A549 (cell line): ENCODE results near the gene RCAN3. TPM values are rescaled to one million over a fixed set of nuclear protein-coding genes. Genes with fewer than 3 reads are reported as not detected.

Experiments used
- ATAC-seq, 2 experiments: fragments of 200-7000 bp in 1 of 2; fragments of >200 bp in 1 of 2; cut with Nextera tagmentation in 1 of 2; cut with Tn5 transposase in 1 of 2; 3 replicates each; pipeline versions ENCODE4 v1.8.0 to v1.9.1; 2018 to 2020; ENCODE audit warnings: mild to moderate bottlenecking in 1 of 2, moderate library complexity in 1 of 2
- CTCF ChIA-PET: fragments of 300-600 bp; sonication (Branson Sonifier 250); formaldehyde crosslinking; extraction: SDS; loops from one replicate; lab custom pipeline; 2021; ENCODE audit warnings: antibody characterized with exemption, inconsistent platforms; lab: Yijun Ruan, JAX
- POLR2A ChIA-PET: fragments of 350-600 bp; formaldehyde crosslinking; extraction: SDS; loops from one replicate; lab custom pipeline; 2021; ENCODE audit warnings: antibody characterized with exemption, inconsistent platforms; lab: Yijun Ruan, JAX
- DNase-seq, 2 experiments: peaks; one replicate each; pipeline versions ENCODE4 v3.0.0 to v3.0.0-alpha.2; 2011 to 2016; ENCODE audit warnings: low read depth in 1 of 2, low spot score in 1 of 2
- FAIRE-seq: peaks from 2 replicates; lab custom pipeline; 2011; peaks lifted over from hg19 to GRCh38; lab: Jason Lieb, UNC
- H3K27ac ChIP-seq, 2 experiments: fragments of >200 bp; sonication (Bioruptor Twin); formaldehyde crosslinking; 3 replicates each; pipeline ENCODE4 v1.5.1; 2016 to 2017
- H3K4me1 ChIP-seq: fragments of >200 bp; sonication (Bioruptor Twin); formaldehyde crosslinking; 3 replicates; pipeline ENCODE4 v1.6.1; 2016
- H3K4me2 ChIP-seq: fragments of >200 bp; sonication (Bioruptor Twin); formaldehyde crosslinking; 3 replicates; pipeline ENCODE4 v1.6.1; 2016
- H3K4me3 ChIP-seq: fragments of >200 bp; sonication (Bioruptor Twin); formaldehyde crosslinking; 3 replicates; pipeline ENCODE4 v1.5.1; 2016
- H3K9me3 ChIP-seq: fragments of >200 bp; sonication (Bioruptor Twin); formaldehyde crosslinking; 3 replicates; pipeline ENCODE4 v1.6.1; 2016
- CBX2 ChIP-seq: fragments of 200-600 bp; sonication (generic); IDR thresholded peaks from 2 replicates; pipeline ENCODE4 v1.6.1; 2016; ENCODE audit warnings: low read depth, mild to moderate bottlenecking, borderline replicate concordance
- CBX8 ChIP-seq: fragments of 200-600 bp; sonication (generic); IDR thresholded peaks from 2 replicates; pipeline ENCODE4 v1.6.1; 2016
- CHD2 ChIP-seq: fragments of 150-350 bp; IDR thresholded peaks from 2 replicates; pipeline ENCODE4 v1.6.1; 2014; ENCODE audit warnings: low read length; ENCODE audit not compliant: partially characterized antibody
- CHD4 ChIP-seq: fragments of 200-600 bp; sonication (generic); IDR thresholded peaks from 2 replicates; pipeline ENCODE4 v1.6.1; 2016; ENCODE audit warnings: antibody characterized with exemption, mild to moderate bottlenecking, borderline replicate concordance
- EHF ChIP-seq: fragments of 250-450 bp; sonication (Bioruptor Pico); IDR thresholded peaks from 2 replicates; pipeline ENCODE4 v1.5.0; 2020; ENCODE audit warnings: mild to moderate bottlenecking
- EP300 ChIP-seq, 2 experiments: fragments of >200 bp; sonication (Bioruptor Twin); formaldehyde crosslinking; IDR thresholded peaks; 2 replicates in 1 of 2; 3 replicates in 1 of 2; pipeline ENCODE4 v1.6.1; 2016 to 2017
- FOSB ChIP-seq: fragments of 250-450 bp; sonication (Bioruptor Pico); IDR thresholded peaks from 2 replicates; pipeline ENCODE4 v1.5.0; 2020; ENCODE audit warnings: mild to moderate bottlenecking, moderate library complexity
- FOXS1 ChIP-seq: fragments of 250-450 bp; sonication (Bioruptor Pico); IDR thresholded peaks from 2 replicates; pipeline ENCODE4 v1.5.0; 2020; ENCODE audit warnings: mild to moderate bottlenecking, moderate library complexity
- GATA3 ChIP-seq: IDR thresholded peaks from 2 replicates; pipeline ENCODE4 v1.6.1; 2012; ENCODE audit warnings: borderline replicate concordance
- JUNB ChIP-seq: fragments of >200 bp; sonication (Bioruptor Twin); formaldehyde crosslinking; IDR thresholded peaks from 2 replicates; pipeline ENCODE4 v1.6.1; 2016
- KDM1A ChIP-seq: fragments of 200-600 bp; sonication (generic); IDR thresholded peaks from 2 replicates; pipeline ENCODE4 v1.6.1; 2016; ENCODE audit warnings: low read depth, mild to moderate bottlenecking
- KDM5A ChIP-seq: fragments of 200-600 bp; sonication (generic); IDR thresholded peaks from 2 replicates; pipeline ENCODE4 v1.6.1; 2016; ENCODE audit warnings: antibody characterized with exemption, mild to moderate bottlenecking
- NFE2L2 ChIP-seq: fragments of 150-350 bp; conservative IDR thresholded peaks from 2 replicates; pipeline ENCODE4 v1.6.1; 2014; ENCODE audit warnings: low read length
- NPAS2 ChIP-seq: fragments of 250-450 bp; sonication (Bioruptor Pico); IDR thresholded peaks from 2 replicates; pipeline ENCODE4 v1.8.0; 2022; ENCODE audit warnings: mild to moderate bottlenecking, moderate library complexity, borderline replicate concordance
- NR3C1 ChIP-seq: fragments of >200 bp; sonication (Bioruptor Twin); formaldehyde crosslinking; IDR thresholded peaks from 3 replicates; pipeline ENCODE4 v1.6.1; 2017
- PHF8 ChIP-seq: fragments of 200-600 bp; sonication (generic); IDR thresholded peaks from 2 replicates; pipeline ENCODE4 v1.6.1; 2016; ENCODE audit warnings: low read depth, mild to moderate bottlenecking, antibody characterized with exemption, moderate library complexity, borderline replicate concordance
- SMC3 ChIP-seq: fragments of >200 bp; sonication (Bioruptor Twin); formaldehyde crosslinking; IDR thresholded peaks from 3 replicates; pipeline ENCODE4 v1.6.1; 2018; ENCODE audit warnings: inconsistent platforms
- ZC3H11A ChIP-seq: fragments of 450-650 bp; IDR thresholded peaks from 2 replicates; pipeline ENCODE4 v1.6.1; 2014; ENCODE audit warnings: antibody characterized with exemption, mild to moderate bottlenecking
- ZFP36 ChIP-seq: fragments of 450-650 bp; IDR thresholded peaks from 2 replicates; pipeline ENCODE4 v1.6.1; 2014; ENCODE audit warnings: borderline replicate concordance; ENCODE audit not compliant: partially characterized antibody
- ZNF302 ChIP-seq: fragments of 250-450 bp; sonication (Bioruptor Pico); IDR thresholded peaks from 2 replicates; pipeline ENCODE4 v1.9.0; 2021; ENCODE audit warnings: inconsistent platforms, mild to moderate bottlenecking, moderate library complexity
- ZSCAN20 ChIP-seq: fragments of 250-450 bp; sonication (Bioruptor Pico); IDR thresholded peaks from 2 replicates; pipeline ENCODE4 v1.8.0; 2022; ENCODE audit warnings: mild to moderate bottlenecking, moderate library complexity
- WGBS: methylation state at CpG from one replicate; pipeline ENCODE4 v1.1.6; 2017; ENCODE audit errors: missing lambda C conversion rate; 5-methylcytosine and 5-hydroxymethylcytosine counted together
- polyA plus RNA-seq, 4 experiments: library from polyadenylated mRNA; depleted of rRNA in 3 of 4; stranded (reverse); fragments of >200 nt; fragmentation: RNase III in 1 of 4; extraction: RNeasy Plus Mini Kit Qiagen cat#74134 plus additional on column Dnase treatment in 1 of 4; gene quantifications; 2 replicates in 3 of 4; 3 replicates in 1 of 4; pipeline ENCODE4 v1.2.3, GENCODE V29; 2011 to 2017
- TF ChIP-seq, protein P1 (sequence below): fragments of 200-600 bp; sonication (generic); IDR thresholded peaks from 2 replicates; pipeline ENCODE4 v1.6.1; 2016; ENCODE audit warnings: antibody characterized with exemption, mild to moderate bottlenecking, moderate library complexity
- TF ChIP-seq, protein P2 (sequence below): fragments of >200 bp; sonication (Bioruptor Twin); formaldehyde crosslinking; IDR thresholded peaks from 2 replicates; pipeline ENCODE4 v1.6.1; 2016
- TF ChIP-seq, protein P3 (sequence below): fragments of 250-450 bp; sonication (Bioruptor Pico); IDR thresholded peaks from 2 replicates; pipeline ENCODE4 v1.5.0; 2021; ENCODE audit warnings: mild to moderate bottlenecking, moderate library complexity, borderline replicate concordance
- TF ChIP-seq, protein P4 (sequence below): IDR thresholded peaks from 2 replicates; pipeline ENCODE4 v1.6.1; 2012

RCAN3 gene
- polyA plus RNA-seq, 2 of the 4 experiments (the other 2 are of a cell fraction), result 7.4 to 14.6 TPM

DNA sequence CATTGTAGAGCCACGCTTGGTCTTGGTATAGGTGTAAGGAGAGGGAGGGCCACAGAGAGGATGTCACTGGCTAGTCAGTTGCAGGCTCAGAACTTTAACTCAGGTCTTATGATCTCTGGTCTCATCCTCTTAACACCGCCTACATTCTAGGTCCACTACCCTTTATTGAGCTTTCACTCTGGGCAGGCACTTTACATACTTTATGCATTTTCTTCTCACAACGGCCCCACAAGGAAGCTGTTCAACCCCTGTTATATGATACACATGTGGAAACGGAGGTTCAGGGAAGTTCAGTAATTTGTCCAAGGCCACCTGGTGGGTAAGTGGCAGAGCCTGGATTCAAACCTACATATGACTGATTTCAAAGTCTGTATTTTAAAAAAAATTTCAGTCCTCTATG is 25.3 kb upstream of the RCAN3 start:
- FAIRE-seq, result no peak
- no peak overlapping the region for H3K4me2 ChIP-seq
- CTCF ChIA-PET, result interaction anchor here (0.9 kb wide), 1 partner anchor 20 kb away, joined by 4 read pairs; no protein-coding TSS in a partner anchor

DNA sequence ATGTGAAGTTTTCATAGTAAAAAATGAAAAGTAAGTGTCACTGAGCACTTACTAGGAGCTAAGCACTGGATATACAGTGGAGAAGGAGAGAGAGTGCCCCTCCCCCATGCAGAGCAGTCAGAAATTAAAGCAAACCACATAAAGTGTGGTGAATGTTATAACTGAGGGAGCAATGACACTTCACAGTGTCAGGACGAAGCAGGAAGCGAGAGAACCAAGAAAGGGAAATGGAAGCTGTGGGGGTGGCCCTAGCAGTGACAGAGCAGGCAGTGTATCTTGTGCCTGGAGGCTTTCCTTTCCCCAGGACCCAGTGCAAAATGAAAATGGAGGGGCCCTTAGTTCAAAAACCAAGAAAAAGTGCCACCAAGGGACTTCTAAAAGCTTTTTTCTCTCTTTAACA is 21.5 kb upstream of the RCAN3 start:
- peaks cover 11% of the 10 kb centered on the region; the same call in 2 of the 3 replicates for H3K4me1 ChIP-seq
- H3K9me3 ChIP-seq, result no peaks in the 10 kb centered on the region
- DNase-seq (no peak), FAIRE-seq (no peak), ATAC-seq (no peak)
- ChIA-PET CTCF (interaction anchor here (1.0 kb wide), 1 partner anchor 51 kb away, joined by 3 read pairs; no protein-coding TSS in a partner anchor), POLR2A (no interaction called here)
- 86% methylated on average over 2 of the region's 2 CpGs for WGBS
- no peak overlapping the region for H3K27ac ChIP-seq
- no peak overlapping the region for H3K4me2 ChIP-seq
- no peak overlapping the region for H3K4me3 ChIP-seq
- TF ChIP-seq CHD4 (no peak), CHD2 (no peak), EHF (CRISPR knock-in tag) (no peak), ZNF302 (CRISPR knock-in tag) (no peak), EP300 (IDR thresholded peaks at IDR 0.05) (no peak), JUNB (no peak), CBX2 (no peak), ZC3H11A (no peak), KDM1A (no peak), PHF8 (no peak)
- TF ChIP-seq, protein P1, sequence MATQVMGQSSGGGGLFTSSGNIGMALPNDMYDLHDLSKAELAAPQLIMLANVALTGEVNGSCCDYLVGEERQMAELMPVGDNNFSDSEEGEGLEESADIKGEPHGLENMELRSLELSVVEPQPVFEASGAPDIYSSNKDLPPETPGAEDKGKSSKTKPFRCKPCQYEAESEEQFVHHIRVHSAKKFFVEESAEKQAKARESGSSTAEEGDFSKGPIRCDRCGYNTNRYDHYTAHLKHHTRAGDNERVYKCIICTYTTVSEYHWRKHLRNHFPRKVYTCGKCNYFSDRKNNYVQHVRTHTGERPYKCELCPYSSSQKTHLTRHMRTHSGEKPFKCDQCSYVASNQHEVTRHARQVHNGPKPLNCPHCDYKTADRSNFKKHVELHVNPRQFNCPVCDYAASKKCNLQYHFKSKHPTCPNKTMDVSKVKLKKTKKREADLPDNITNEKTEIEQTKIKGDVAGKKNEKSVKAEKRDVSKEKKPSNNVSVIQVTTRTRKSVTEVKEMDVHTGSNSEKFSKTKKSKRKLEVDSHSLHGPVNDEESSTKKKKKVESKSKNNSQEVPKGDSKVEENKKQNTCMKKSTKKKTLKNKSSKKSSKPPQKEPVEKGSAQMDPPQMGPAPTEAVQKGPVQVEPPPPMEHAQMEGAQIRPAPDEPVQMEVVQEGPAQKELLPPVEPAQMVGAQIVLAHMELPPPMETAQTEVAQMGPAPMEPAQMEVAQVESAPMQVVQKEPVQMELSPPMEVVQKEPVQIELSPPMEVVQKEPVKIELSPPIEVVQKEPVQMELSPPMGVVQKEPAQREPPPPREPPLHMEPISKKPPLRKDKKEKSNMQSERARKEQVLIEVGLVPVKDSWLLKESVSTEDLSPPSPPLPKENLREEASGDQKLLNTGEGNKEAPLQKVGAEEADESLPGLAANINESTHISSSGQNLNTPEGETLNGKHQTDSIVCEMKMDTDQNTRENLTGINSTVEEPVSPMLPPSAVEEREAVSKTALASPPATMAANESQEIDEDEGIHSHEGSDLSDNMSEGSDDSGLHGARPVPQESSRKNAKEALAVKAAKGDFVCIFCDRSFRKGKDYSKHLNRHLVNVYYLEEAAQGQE, result no peak
- TF ChIP-seq, protein P2, sequence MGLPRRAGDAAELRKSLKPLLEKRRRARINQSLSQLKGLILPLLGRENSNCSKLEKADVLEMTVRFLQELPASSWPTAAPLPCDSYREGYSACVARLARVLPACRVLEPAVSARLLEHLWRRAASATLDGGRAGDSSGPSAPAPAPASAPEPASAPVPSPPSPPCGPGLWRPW, result no peak

More for the DNA sequence above, 25.3 kb upstream of the RCAN3 start:
- TF ChIP-seq NR3C1, result no peak
- no peak for TF ChIP-seq CBX8
- no peak for TF ChIP-seq SMC3
- no peak for TF ChIP-seq CHD4
- no peak for TF ChIP-seq NFE2L2
- TF ChIP-seq NPAS2 (CRISPR knock-in tag), result no peak
- no peak for TF ChIP-seq KDM5A
- TF ChIP-seq, protein P3, sequence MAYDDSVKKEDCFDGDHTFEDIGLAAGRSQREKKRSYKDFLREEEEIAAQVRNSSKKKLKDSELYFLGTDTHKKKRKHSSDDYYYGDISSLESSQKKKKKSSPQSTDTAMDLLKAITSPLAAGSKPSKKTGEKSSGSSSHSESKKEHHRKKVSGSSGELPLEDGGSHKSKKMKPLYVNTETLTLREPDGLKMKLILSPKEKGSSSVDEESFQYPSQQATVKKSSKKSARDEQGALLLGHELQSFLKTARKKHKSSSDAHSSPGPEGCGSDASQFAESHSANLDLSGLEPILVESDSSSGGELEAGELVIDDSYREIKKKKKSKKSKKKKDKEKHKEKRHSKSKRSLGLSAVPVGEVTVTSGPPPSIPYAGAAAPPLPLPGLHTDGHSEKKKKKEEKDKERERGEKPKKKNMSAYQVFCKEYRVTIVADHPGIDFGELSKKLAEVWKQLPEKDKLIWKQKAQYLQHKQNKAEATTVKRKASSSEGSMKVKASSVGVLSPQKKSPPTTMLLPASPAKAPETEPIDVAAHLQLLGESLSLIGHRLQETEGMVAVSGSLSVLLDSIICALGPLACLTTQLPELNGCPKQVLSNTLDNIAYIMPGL (CRISPR knock-in tag), result no peak
- no peak for TF ChIP-seq FOSB (CRISPR knock-in tag)
- TF ChIP-seq GATA3, result no peak
- TF ChIP-seq ZFP36, result no peak
- TF ChIP-seq FOXS1 (CRISPR knock-in tag), result no peak
- TF ChIP-seq ZSCAN20 (CRISPR knock-in tag), result no peak
- TF ChIP-seq, protein P2, result no peak
- TF ChIP-seq, protein P4, sequence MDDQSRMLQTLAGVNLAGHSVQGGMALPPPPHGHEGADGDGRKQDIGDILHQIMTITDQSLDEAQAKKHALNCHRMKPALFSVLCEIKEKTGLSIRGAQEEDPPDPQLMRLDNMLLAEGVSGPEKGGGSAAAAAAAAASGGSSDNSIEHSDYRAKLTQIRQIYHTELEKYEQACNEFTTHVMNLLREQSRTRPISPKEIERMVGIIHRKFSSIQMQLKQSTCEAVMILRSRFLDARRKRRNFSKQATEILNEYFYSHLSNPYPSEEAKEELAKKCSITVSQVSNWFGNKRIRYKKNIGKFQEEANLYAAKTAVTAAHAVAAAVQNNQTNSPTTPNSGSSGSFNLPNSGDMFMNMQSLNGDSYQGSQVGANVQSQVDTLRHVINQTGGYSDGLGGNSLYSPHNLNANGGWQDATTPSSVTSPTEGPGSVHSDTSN, result no peak
- TF ChIP-seq, all 56 proteins: peak for 0
- no peak overlapping the region for H3K4me3 ChIP-seq
- POLR2A ChIA-PET, result no interaction called here
- no peak overlapping the region for H3K27ac ChIP-seq
- no peak for DNase-seq
- H3K4me1 ChIP-seq, result peaks cover 16% of the 10 kb centered on the region; the same call in 2 of the 3 replicates
- no peak for ATAC-seq
- H3K9me3 ChIP-seq, result no peaks in the 10 kb centered on the region
- WGBS, result 88% methylated on average over 4 of the region's 4 CpGs
